ENCODE results near the gene BOK. TPM values are rescaled to one million over a fixed set of nuclear protein-coding genes. Genes with fewer than 3 reads are reported as not detected.
A peak's percentile ranks its signal among the peaks of the same experiment; 100 is the strongest.
"Not testable (repeated sequence)": the region's sequence is repeated elsewhere in the genome, so short reads cannot be mapped to it uniquely, and the experiment has no call there.

Gene BOK
- total and polyA plus RNA-seq, 2 of the 13 experiments (the other 11 are each of a cell fraction or from before 2014, with no cell fraction given), result 35.5 to 39.2 TPM

GRCh38 chr2:241590496-241591455 lies 32.2 kb downstream of the BOK start:
- POLR2A ChIA-PET; BruUV-seq (replicated peaks): not testable (repeated sequence)
- 89% methylated on average over 33 of the region's 33 CpGs for WGBS (ENCODE audit: low lambda C conversion rate)

GRCh38 chr2:241592126-241592845 lies 33.7 kb downstream of the BOK start:
- FAIRE-seq (no peak), ATAC-seq (no peak; the same call in 2 of the 3 replicates), DNase-seq (ENCODE audit: low spot score) (no peak)
- peak; percentile 48 for TF ChIP-seq AGO2 (optimal IDR thresholded peaks at IDR 0.05; ENCODE audit: low read depth, low read length)
- TF ChIP-seq JUN (CRISPR knock-in tag; IDR thresholded peaks at IDR 0.05), result no peak
- no peak for TF ChIP-seq ZNF235 (CRISPR knock-in tag; IDR thresholded peaks at IDR 0.05; ENCODE audit: borderline replicate concordance)
- peak; percentile 49 for TF ChIP-seq RBM22 (optimal IDR thresholded peaks at IDR 0.05; ENCODE audit: low read length)
- no peak overlapping the region for H3K4me3 ChIP-seq (replicated peaks in 1 of 3; ENCODE audit: insufficient read depth in 1 of 3, low read depth in 2 of 3, low read length in 3 of 3)
- H3K27ac ChIP-seq (ENCODE audit: extremely low read length, insufficient read depth, low read length), result no peak overlapping the region
- peaks cover 31 to 49% of the 10 kb centered on the region in 2 experiments for H3K36me3 ChIP-seq (replicated peaks in 1 of 2; ENCODE audit: control insufficient read depth in 1 of 2, insufficient read depth in 2 of 2, low read length in 2 of 2)
- intact Hi-C loops (cut with micrococcal nuclease; ENCODE audit: unreplicated experiment) (no loop called here), in situ Hi-C loops (cut with HindIII; ENCODE audit: extremely low pct_ligation_motif_present, low pct_unique_long_range_greater_than_20kb) (no loop called here)
- H3K9ac ChIP-seq (ENCODE audit: insufficient read depth, low read depth, low read length), result no peak overlapping the region
- no peak overlapping the region for H2AFZ ChIP-seq (ENCODE audit: low read length)
- no peaks in the 10 kb centered on the region for H4K20me1 ChIP-seq (ENCODE audit: insufficient read depth, low read length)
- CTCF ChIA-PET (ENCODE audit: low intra/inter-chr PET ratio, low total read pairs), result no interaction called here
- H3K4me1 ChIP-seq (ENCODE audit: insufficient read depth, low read length), result no peaks in the 10 kb centered on the region
- no peaks in the 10 kb centered on the region for H3K27me3 ChIP-seq (ENCODE audit: control insufficient read depth in 1 of 2, insufficient read depth in 2 of 2, low read length in 2 of 2)
- H3K4me2 ChIP-seq (ENCODE audit: low read depth, low read length), result no peak overlapping the region
- H3K9me3 ChIP-seq (ENCODE audit: low read length), result peaks cover 9% of the 10 kb centered on the region
- no TSS peak for BruUV-seq (replicated peaks)
- WGBS (ENCODE audit: low lambda C conversion rate), result 97% methylated on average over 15 of the region's 18 CpGs
- H3K79me2 ChIP-seq (ENCODE audit: insufficient read depth, low read length), result no peaks in the 10 kb centered on the region
- POLR2A ChIA-PET, result no interaction called here

More at GRCh38 chr2:241590496-241591455, 32.2 kb downstream of the BOK start:
- H3K4me1 ChIP-seq (ENCODE audit: insufficient read depth, low read length); H3K4me3 ChIP-seq (replicated peaks in 1 of 3; ENCODE audit: insufficient read depth in 1 of 3, low read depth in 2 of 3, low read length in 3 of 3); H2AFZ ChIP-seq (ENCODE audit: low read length); H3K4me2 ChIP-seq (ENCODE audit: low read depth, low read length); H4K20me1 ChIP-seq (ENCODE audit: insufficient read depth, low read length); H3K9ac ChIP-seq (ENCODE audit: insufficient read depth, low read depth, low read length); ATAC-seq; H3K79me2 ChIP-seq (ENCODE audit: insufficient read depth, low read length); CTCF ChIA-PET (ENCODE audit: low intra/inter-chr PET ratio, low total read pairs); H3K27me3 ChIP-seq (ENCODE audit: control insufficient read depth in 1 of 2, insufficient read depth in 2 of 2, low read length in 2 of 2); in situ Hi-C loops (cut with HindIII; ENCODE audit: extremely low pct_ligation_motif_present, low pct_unique_long_range_greater_than_20kb); H3K27ac ChIP-seq (ENCODE audit: extremely low read length, insufficient read depth, low read length); intact Hi-C loops (cut with micrococcal nuclease; ENCODE audit: unreplicated experiment); DNase-seq (ENCODE audit: low spot score); FAIRE-seq: not testable (repeated sequence)
- Histone ChIP-seq H3K9me3 (ENCODE audit: low read length) (peaks cover 22% of the 10 kb centered on the region), H3K36me3 (replicated peaks in 1 of 2; ENCODE audit: control insufficient read depth in 1 of 2, insufficient read depth in 2 of 2, low read length in 2 of 2) (peaks cover 31 to 57% of the 10 kb centered on the region in 2 experiments)
